Stimulated activated CD4-positive, alpha-beta T cell treated with anti-CD3 and anti-CD28 coated beads, Interleukin-4, amount 100 ng/mL, for 48 hours (primary cell): Measurements from ENCODE around the gene HSPA4.
"Not testable (repeated sequence)": the region's sequence is repeated elsewhere in the genome, so short reads cannot be mapped to it uniquely, and the experiment has no call there.

ENCODE experiments used
- DNase-seq, 2 donors: peaks; one replicate each; pipeline ENCODE4 v3.0.0-alpha.2; 2020; ENCODE audit warnings: low read depth in 2 of 2

The HSPA4 gene

DNA sequence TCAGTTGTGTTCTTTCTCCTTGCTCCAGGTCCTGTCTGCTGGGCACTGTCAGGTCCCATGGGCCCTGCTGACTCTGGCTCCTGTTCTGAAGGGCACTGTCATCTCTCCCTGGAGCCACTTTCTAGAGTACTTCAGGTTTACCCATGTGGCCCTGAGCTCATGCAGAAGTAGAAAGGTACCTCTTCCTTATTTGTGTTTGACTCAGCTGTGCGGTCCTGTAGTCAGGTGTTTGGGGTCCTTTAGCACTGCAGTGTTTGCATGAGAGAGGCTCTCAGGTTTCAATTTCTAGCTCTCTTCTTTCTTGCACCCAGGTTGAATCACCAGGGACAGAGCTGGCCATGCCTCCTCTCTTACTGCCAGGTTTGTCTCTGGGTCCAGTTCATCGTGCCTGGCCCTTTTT lies 71.5 kb downstream of the HSPA4 start:
- no peak for DNase-seq

DNA sequence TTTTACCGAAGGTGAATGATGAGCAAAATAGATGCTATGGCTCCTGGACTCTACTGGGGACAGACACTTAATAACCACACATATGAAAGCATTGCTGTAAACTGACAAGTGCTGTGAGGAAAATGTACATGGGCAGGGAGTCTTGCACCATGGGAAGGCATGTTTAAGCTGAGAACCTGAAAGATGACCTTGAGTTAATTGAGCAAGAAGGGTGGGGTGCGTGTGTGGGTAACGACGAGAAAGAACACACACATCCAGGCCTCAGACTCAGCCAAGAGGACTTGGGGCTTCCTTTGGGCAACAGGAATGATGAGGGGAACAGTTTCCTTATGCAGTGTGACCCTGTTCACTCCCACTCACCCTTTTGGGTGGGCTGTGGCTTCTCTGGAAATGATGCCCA lies 73.1 kb downstream of the HSPA4 start:
- no peak for DNase-seq

DNA sequence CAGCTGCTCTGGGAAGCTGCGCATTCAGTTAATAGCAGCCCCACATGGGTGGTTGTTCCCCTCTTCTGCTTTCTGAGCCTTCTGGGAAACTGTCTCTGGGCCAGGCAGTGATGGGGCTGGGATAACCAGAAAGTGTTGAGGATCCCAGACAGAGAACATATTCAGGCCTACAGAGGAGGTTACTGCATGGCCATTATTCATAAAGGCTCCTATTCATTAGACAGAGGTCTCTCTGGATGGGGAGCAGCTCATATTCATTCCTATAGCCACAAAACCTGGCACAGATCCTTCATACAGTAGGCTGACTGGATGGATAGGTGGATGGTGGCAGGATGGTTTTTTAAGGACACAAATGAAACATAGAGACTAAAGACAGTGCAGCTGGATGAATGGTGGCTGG lies 76.3 kb downstream of the HSPA4 start:
- DNase-seq: no peak

- DNase-seq: no peak
These were observed 77.5 kb downstream of the HSPA4 start for GRCh38 chr5:133129289-133129688.

DNA sequence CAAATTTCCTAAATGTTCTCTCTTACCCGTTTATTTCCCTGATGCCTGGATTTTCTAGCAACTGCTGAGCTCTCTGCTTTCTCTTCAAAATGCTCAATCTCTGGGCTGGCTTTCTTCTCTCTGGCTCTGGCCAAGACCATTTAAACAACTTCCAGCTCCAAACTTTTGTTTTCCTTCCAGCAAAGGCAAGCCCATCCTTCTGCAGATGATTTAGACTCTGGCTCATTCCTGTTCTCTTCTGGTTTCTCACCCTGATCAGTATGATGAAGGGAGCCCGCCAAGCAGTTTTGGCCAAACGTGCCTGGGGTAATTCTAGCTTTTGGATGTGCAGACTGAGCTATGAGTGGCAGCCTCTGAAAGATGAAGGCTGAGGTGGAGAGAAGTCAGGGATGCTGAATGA lies 78.1 kb downstream of the HSPA4 start:
- no peak for DNase-seq

- DNase-seq: no peak
These were observed 78.7 kb downstream of the HSPA4 start for GRCh38 chr5:133130387-133131118.

- no peak for DNase-seq
These were observed 80.9 kb downstream of the HSPA4 start for GRCh38 chr5:133132717-133133116.

- DNase-seq: not testable (repeated sequence)
These were observed 81.4 kb downstream of the HSPA4 start for GRCh38 chr5:133133241-133133640.

DNA sequence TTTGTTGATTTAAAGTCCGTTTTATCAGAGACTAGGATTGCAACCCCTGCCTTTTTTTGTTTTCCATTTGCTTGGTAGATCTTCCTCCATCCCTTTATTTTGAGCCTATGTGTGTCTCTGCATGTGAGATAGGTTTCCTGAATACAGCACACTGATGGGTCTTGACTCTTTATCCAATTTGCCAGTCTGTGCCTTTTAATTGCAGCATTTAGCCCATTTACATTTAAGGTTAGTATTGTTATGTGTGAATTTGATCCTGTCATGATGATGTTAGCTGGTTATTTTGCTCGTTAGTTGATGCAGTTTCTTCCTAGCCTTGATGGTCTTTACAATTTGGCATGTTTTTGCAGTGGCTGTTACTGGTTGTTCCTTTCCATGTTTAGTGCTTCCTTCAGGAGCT lies 85.1 kb downstream of the HSPA4 start:
- not testable (repeated sequence) for DNase-seq

- DNase-seq: no peak
These were observed 88.5 kb downstream of the HSPA4 start for GRCh38 chr5:133140311-133140710.

GRCh38 chr5:133141746-133142145 lies 89.9 kb downstream of the HSPA4 start:
- DNase-seq: no peak

GRCh38 chr5:133142782-133143181 lies 91.0 kb downstream of the HSPA4 start:
- DNase-seq: no peak

DNA sequence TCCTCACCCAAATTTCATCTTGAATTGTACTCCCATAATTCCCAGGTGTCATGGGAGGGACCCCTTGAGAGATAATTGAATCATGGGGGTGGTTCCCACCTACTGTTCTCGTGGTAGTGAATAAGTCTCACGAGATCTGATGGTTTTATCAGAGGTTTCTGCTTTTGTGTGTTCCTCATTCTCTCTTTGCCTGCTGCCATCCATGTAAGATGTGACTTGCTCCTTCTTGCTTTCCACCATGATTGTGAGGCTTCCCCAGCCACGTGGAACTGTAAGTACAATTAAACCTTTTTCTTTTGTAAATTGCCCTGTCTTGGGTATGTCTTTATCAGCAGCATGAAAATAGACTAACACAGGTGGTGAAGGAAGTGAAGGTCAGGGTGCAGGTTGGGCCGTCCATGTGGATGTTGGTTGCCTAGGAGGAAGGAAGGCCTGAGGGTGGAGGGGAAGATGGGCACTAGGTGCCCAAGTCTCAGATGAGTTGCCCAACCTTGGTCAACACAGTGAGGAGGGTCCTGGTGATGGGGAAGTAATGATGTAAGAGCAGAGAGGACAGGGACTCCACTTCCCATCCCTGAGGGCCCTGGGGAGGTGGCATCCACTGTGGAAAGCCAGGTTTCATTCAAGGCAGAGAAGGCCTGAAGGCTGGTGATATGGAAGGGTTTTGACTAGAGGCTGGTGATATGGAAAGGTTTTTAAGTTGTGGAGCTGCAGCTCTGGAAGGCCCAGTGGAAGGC lies 92.6 kb downstream of the HSPA4 start:
- no peak for DNase-seq

DNA sequence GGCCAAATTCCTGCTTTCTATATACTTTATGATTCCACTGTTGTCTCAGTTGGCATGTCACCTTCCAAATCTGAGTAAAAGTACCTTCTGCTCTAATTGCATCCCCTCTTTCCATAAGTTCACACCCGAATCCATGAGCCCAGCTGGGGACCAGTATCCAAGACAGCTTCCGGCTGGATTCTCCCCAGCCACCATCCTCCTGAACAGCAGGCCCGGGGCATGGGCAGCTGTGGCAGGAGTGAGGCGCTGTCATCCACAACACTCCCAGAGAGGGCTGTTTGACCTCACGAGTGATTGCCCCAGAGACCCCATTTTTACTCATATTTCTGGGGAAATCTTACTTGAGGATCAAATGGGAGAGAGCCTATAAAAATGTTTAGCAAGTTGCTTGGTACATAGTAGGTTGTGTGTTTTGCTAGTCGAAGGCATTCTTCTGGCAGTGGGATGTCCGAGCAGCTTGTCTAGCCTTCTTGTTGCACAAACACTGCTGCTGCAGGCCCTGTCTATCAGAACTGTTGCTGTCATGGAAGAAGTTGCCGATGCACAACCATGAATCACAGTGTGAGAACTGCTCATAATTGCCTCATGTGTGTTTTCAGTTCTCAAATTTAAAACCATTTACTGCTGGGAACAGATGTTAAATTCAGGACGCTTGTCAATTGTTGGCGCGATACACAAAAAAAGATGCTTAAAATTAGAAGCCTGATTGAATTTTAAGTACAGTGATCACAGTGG lies 93.8 kb downstream of the HSPA4 start:
- DNase-seq: no peak

DNA sequence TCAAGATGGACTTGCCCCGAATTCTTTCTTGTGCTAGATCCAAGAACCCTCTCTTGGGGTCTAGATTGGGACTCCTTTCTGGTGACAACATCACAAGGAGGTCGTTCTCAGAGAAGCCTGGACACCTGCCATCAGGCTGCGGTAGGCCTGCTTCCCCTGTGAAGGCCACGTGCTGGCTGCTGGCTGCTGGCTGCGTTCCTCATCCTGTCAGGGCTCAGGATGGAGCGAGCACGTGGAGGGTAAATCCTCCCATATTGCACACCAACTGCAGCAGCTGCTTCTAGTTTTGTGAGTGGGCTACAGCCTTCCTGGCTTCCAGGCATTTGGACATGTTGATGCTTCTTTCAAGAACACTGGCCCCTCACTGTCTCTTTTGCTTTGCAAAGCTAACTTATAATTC lies 95.6 kb downstream of the HSPA4 start:
- no peak for DNase-seq

DNA sequence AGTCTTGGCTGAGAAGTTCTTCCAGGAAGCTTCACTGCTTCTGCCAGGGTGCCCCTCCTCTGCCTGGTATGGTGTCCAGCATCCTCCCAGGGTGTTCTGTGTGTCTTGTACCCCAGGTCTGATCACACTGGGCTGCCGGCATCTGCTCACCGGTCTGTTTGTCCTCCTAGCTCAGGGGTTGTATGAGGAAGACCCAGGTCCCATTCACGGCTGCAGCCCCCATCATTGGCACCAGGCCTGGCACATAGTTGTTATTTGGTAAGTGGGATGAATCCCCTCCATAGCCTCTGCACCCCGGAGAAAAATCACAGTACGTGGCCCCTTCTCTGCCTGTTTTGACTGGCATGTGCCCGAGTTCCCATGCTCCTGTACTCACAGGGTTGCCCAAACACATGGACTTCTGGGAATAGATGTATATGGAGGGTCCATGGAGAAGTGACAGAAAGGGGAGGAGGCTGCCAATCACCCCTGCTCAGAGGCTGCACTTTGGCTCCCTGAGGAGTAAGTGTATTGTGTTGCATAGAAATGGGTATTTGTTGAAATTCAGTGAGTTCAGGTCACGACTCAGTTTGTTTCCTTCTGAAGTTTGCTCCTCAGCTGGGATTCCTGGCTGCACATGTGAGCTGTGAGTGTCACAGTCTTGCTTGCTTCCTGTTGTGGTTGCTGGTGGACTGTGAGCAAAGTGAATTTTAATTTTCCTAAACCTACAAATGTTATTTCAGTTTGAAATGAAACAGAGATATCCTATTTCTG lies 96.2 kb downstream of the HSPA4 start:
- DNase-seq: no peak

DNA sequence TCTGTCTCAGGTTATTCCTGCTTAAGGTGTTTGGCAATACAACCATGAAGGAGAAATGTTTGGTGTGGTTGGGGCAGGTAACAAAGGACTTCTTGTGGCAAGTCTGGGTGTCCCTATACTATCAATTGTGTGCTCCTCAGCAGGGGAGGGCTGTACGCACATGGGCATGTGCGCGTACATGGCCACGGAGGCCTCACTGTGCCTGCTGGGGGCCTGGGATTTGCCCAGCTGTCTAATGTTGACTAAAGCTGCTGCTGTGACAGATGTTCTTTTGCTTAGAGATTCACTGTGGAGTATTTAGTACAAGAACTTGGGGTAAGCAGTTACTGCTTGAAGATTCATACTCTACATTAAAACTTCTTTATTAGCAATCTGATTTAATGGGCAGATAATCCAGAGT lies 97.5 kb downstream of the HSPA4 start:
- no peak for DNase-seq

GRCh38 chr5:133150909-133151544 lies 99.2 kb downstream of the HSPA4 start:
- no peak for DNase-seq

- no peak for DNase-seq
These were observed 102.7 kb downstream of the HSPA4 start for GRCh38 chr5:133154274-133155075.

DNA sequence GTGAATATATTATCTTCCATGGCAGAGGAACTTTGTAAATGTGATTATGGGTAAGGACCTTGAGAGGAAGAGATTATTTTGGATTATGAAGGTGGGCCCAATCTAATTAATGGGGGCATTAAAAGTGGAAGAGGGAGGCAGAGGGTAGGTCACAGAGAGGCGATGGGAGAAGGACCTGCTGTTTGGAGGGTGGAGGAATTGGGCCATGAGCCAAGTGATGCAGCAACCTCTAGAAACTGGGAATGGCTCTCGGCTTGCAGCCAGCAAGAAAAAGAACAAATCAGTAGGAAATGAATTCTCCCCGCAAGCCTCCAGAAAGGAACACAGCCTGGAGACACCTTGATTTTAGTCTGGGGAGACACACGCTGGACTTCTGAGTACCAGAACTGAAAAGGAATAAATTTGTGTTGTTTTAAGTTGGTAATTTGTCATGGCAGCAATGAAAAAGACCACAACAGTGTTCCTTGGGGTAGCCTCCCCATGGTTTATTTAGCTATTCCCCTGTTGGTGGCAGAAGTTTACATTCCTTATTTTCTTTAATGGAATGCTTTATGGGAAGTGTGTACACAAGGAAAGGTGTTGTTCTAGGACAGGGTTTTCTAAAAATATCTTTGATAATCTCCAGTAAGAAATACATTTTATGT lies 103.6 kb downstream of the HSPA4 start:
- no peak for DNase-seq
